ENCODE measurements around the gene TRPM3.

Gene TRPM3

GRCh38 chr9:70921136-70921535 is 200.3 kb downstream of the TRPM3 start:
- Histone ChIP-seq H3K36me3 (ENCODE audit: insufficient read depth) (no peaks in the 10 kb centered on the region), H3K4me1 (ENCODE audit: low read depth, poor library complexity, severe bottlenecking) (no peaks in the 10 kb centered on the region), H4K20me1 (ENCODE audit: insufficient read depth) (no peaks in the 10 kb centered on the region), H3K4me3 (IDR thresholded peaks at IDR 0.05; ENCODE audit: insufficient read depth, low read depth, low read length) (no peak overlapping the region), H3K79me2 (ENCODE audit: insufficient read depth, low read depth) (no peaks in the 10 kb centered on the region), H2AFZ (ENCODE audit: low read depth) (no peak overlapping the region), H3K27me3 (ENCODE audit: insufficient read depth, low read depth) (no peaks in the 10 kb centered on the region), H3K27ac (no peak overlapping the region), H3K9ac (no peak overlapping the region), H3K4me2 (no peak overlapping the region)
- no peak for TF ChIP-seq CTCF (conservative IDR thresholded peaks at IDR 0.05; ENCODE audit: low read depth, low read length)

- Histone ChIP-seq H3K27me3 (ENCODE audit: insufficient read depth, low read depth) (no peaks in the 10 kb centered on the region), H3K4me3 (IDR thresholded peaks at IDR 0.05; ENCODE audit: insufficient read depth, low read depth, low read length) (no peak overlapping the region), H3K79me2 (ENCODE audit: insufficient read depth, low read depth) (no peaks in the 10 kb centered on the region), H3K4me2 (no peak overlapping the region), H3K27ac (no peak overlapping the region), H2AFZ (ENCODE audit: low read depth) (no peak overlapping the region), H3K4me1 (ENCODE audit: low read depth, poor library complexity, severe bottlenecking) (no peaks in the 10 kb centered on the region), H3K36me3 (ENCODE audit: insufficient read depth) (no peaks in the 10 kb centered on the region), H4K20me1 (ENCODE audit: insufficient read depth) (no peaks in the 10 kb centered on the region), H3K9ac (no peak overlapping the region)
- no peak for TF ChIP-seq CTCF (conservative IDR thresholded peaks at IDR 0.05; ENCODE audit: low read depth, low read length)
These were observed 204.1 kb downstream of the TRPM3 start for GRCh38 chr9:70917277-70917676.

GRCh38 chr9:70911791-70912190 is 209.6 kb downstream of the TRPM3 start:
- no peak overlapping the region for H3K27ac ChIP-seq
- H3K79me2 ChIP-seq (ENCODE audit: insufficient read depth, low read depth) = no peaks in the 10 kb centered on the region
- H3K4me3 ChIP-seq (IDR thresholded peaks at IDR 0.05; ENCODE audit: insufficient read depth, low read depth, low read length) = no peak overlapping the region
- H3K36me3 ChIP-seq (ENCODE audit: insufficient read depth) = no peaks in the 10 kb centered on the region
- H4K20me1 ChIP-seq (ENCODE audit: insufficient read depth) = no peaks in the 10 kb centered on the region
- no peaks in the 10 kb centered on the region for H3K27me3 ChIP-seq (ENCODE audit: insufficient read depth, low read depth)
- no peaks in the 10 kb centered on the region for H3K4me1 ChIP-seq (ENCODE audit: low read depth, poor library complexity, severe bottlenecking)
- H3K9ac ChIP-seq = no peak overlapping the region
- H2AFZ ChIP-seq (ENCODE audit: low read depth) = no peak overlapping the region
- TF ChIP-seq CTCF (conservative IDR thresholded peaks at IDR 0.05; ENCODE audit: low read depth, low read length) = no peak
- H3K4me2 ChIP-seq = no peak overlapping the region

GRCh38 chr9:70910598-70910997 is 210.8 kb downstream of the TRPM3 start:
- TF ChIP-seq CTCF (conservative IDR thresholded peaks at IDR 0.05; ENCODE audit: low read depth, low read length) = no peak
- no peaks in the 10 kb centered on the region for H3K79me2 ChIP-seq (ENCODE audit: insufficient read depth, low read depth)
- no peaks in the 10 kb centered on the region for H3K27me3 ChIP-seq (ENCODE audit: insufficient read depth, low read depth)
- no peaks in the 10 kb centered on the region for H3K36me3 ChIP-seq (ENCODE audit: insufficient read depth)
- H4K20me1 ChIP-seq (ENCODE audit: insufficient read depth) = no peaks in the 10 kb centered on the region
- H3K4me1 ChIP-seq (ENCODE audit: low read depth, poor library complexity, severe bottlenecking) = no peaks in the 10 kb centered on the region
- H3K9ac ChIP-seq = no peak overlapping the region
- no peak overlapping the region for H3K4me2 ChIP-seq
- H3K27ac ChIP-seq = no peak overlapping the region
- H2AFZ ChIP-seq (ENCODE audit: low read depth) = no peak overlapping the region
- H3K4me3 ChIP-seq (IDR thresholded peaks at IDR 0.05; ENCODE audit: insufficient read depth, low read depth, low read length) = no peak overlapping the region

Data from KMS-11 (cell line).